Aorta (tissue), 5 donors: ENCODE results near the gene TAF9. TPM values are rescaled to one million over a fixed set of nuclear protein-coding genes. Genes with fewer than 3 reads are reported as not detected.
A peak's percentile ranks its signal among the peaks of the same experiment; 100 is the strongest.

ENCODE experiments used
- ATAC-seq: fragments of 200-7000 bp; cut with Tn5 transposase; one replicate; pipeline ENCODE4 v1.9.1; 2022; ENCODE audit warnings: moderate library complexity; ENCODE audit not compliant: low FRiP score
- DNase-seq, 2 donors: peaks; one replicate each; pipeline ENCODE4 v3.0.0-alpha.2; 2020
- H3K27ac ChIP-seq, 2 donors: one replicate each; pipeline ENCODE4 v1.5.1; 2013; ENCODE audit warnings: low read length in 2 of 2, mild to moderate bottlenecking in 2 of 2, moderate library complexity in 2 of 2, control low read depth in 1 of 2, inconsistent platforms in 1 of 2, low read depth in 1 of 2
- H3K27me3 ChIP-seq, 2 donors: one replicate each; pipeline ENCODE4 v1.6.1; 2013; ENCODE audit warnings: control low read depth in 1 of 2, low read length in 1 of 2, mild to moderate bottlenecking in 1 of 2, moderate library complexity in 1 of 2; ENCODE audit not compliant: insufficient read depth in 2 of 2, control insufficient read depth in 1 of 2
- H3K36me3 ChIP-seq, 2 donors: one replicate each; pipeline ENCODE4 v1.6.1; 2013; ENCODE audit warnings: control low read depth in 1 of 2, low read length in 1 of 2, mild to moderate bottlenecking in 1 of 2; ENCODE audit not compliant: insufficient read depth in 2 of 2, control insufficient read depth in 1 of 2
- H3K4me1 ChIP-seq, 2 donors: one replicate each; pipeline ENCODE4 v1.6.1; 2013; ENCODE audit warnings: low read length in 2 of 2, control low read depth in 1 of 2, mild to moderate bottlenecking in 1 of 2, moderate library complexity in 1 of 2; ENCODE audit not compliant: insufficient read depth in 2 of 2, control insufficient read depth in 1 of 2
- H3K4me3 ChIP-seq, 2 donors: one replicate each; pipeline ENCODE4 v1.5.1; 2013; ENCODE audit warnings: low read length in 2 of 2, control low read depth in 1 of 2, mild to moderate bottlenecking in 1 of 2
- H3K9me3 ChIP-seq: one replicate; pipeline ENCODE4 v1.6.1; 2013; ENCODE audit warnings: mild to moderate bottlenecking, low read length; ENCODE audit not compliant: control insufficient read depth
- WGBS, 2 donors: extraction: QIAGEN DNeasy Blood & Tissue Kit; methylation state at CpG; one replicate each; pipeline ENCODE4 v1.1.7; 2013; 5-methylcytosine and 5-hydroxymethylcytosine counted together
- intact Hi-C, 2 donors: fragments of 100-400 bp; cut with DNase I; formaldehyde crosslinking; loops; one replicate each; pipeline versions ENCODE4 v1.14.2 to v1.15.0; 2022
- long read RNA-seq, 2 donors: library from polyadenylated mRNA; unstranded; transcript quantifications; one replicate each; pipeline ENCODE4 v2.0.0, GENCODE V29; 2020 to 2021
- polyA plus RNA-seq, 2 donors: library from polyadenylated mRNA; stranded (reverse); fragments of 200-250 nt; gene quantifications; one replicate each; pipeline ENCODE4 v1.2.3, GENCODE V29; 2013
- total RNA-seq, 2 donors: library from RNA; stranded (reverse); fragmentation: NEBNext Ultra II Directional; extraction: Animal tissue kit (Norgen Biotek cat#: 25700); gene quantifications; one replicate each; pipeline ENCODE4 v1.2.1, GENCODE V29; 2021
- donor health status: healthy with polysubstance abuse.
- donor health status: Bipolar disorder and iron deficiency.
- donor health status: DM: no; HTN: no; CAD: no.
- donor health status: DM: no; HTN: no; CAD: no.
- donor health status: DM: yes; HTN: yes; CAD: no.

The TAF9 gene, protein sequence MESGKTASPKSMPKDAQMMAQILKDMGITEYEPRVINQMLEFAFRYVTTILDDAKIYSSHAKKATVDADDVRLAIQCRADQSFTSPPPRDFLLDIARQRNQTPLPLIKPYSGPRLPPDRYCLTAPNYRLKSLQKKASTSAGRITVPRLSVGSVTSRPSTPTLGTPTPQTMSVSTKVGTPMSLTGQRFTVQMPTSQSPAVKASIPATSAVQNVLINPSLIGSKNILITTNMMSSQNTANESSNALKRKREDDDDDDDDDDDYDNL
- total RNA-seq (10 to 100 TPM; 28.6 to 33.6 TPM), polyA plus RNA-seq (10 to 100 TPM; 32.3 to 65.2 TPM)
- long read RNA-seq, donor 1, transcript TAF9-201 (3 exons, 1,283 nt), result major isoform, 44 of 51 reads
- long read RNA-seq, donor 1, partial matches to known transcripts, result 0 of 51 reads
- long read RNA-seq, donor 1, other reads (novel, unspliced or antisense), result 0 of 51 reads
- long read RNA-seq, donor 2, transcript TAF9-201 (3 exons, 1,283 nt), result major isoform, 10 of 14 reads
- long read RNA-seq, donor 2, partial matches to known transcripts, result 2 of 14 reads
- long read RNA-seq, donor 2, other reads (novel, unspliced or antisense), result 1 of 14 reads

DNA sequence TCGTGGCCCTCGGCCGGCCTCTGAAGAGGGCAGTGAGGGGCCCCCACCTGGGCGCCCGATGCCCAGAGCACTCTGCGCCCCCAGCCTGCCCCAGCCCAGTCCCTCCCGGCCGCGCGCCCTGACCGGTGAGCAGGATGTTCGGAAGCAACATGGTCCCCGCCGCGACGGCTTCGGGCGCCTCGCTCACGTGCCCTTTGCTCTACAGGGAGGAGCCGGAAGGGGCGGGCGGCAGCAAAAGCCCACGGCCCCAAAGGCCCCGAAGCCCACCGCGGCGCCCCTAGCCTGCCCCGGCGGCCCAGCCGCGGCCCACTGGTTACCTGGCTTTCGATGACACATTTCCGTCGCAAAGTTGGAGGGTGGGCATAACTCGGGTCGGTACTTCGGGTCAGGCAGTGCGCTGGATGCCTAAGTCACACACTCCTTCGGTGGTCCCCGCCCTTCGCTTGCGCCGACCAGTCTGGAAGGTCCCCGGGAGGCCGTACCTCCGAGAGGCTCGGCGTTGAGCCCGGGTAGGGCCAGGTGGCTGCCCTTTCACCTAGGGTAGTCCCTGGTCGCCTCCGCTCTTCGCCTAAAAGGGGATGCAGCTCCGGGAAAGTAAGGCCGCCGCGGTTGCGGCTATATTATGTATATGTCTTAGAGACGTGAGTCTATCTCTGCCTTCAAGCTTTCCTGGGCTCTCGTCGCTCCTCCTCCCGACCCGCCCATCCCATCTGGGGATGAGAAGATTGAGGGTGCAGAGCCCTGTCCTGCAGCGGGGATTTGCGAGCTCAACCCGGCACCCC lies at the start of gene TAF9, which contains the start of the genes AK6 and RAD17:
Gene TAF9, minus strand, starts transcription at position 181 of the 782 bp plus-strand sequence. CDS start 3,783 bp downstream, outside the sequence.
Gene AK6, minus strand, starts transcription at position 181 of the 782 bp plus-strand sequence. Its CDS starts 30 bp downstream, at position 151.
Gene RAD17, plus strand, starts transcription at position 479 of the 782 bp plus-strand sequence. CDS start 2,391 bp downstream, outside the sequence.
- intact Hi-C loops, result loop anchor here (2.0 to 10.0 kb wide), 3 partner anchors 132 to 275 kb away; partner anchors contain the start of gene SLC30A5 (in 2 of the 2)

DNA sequence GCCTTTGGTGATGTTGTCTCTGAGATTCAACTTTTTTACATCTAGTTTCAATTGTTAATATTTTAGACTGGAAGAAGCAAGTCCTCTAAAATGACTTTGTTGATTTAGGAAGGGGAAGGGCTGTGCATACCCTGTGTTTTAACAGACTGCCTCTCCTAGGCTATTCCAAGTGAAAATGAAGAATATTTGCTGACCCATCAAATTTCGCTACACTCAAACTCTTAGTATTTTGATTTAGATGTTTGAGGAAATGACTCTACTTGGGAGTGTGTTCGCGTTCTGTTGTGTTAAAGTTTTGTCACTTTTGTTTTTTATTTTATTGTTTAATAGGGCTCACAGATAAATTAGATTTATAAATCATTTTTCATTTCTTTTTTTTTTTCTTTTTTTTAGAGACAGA lies 49.2 kb upstream of the TAF9 start:
- Histone ChIP-seq H3K27me3 (no peaks in the 10 kb centered on the region), H3K4me1 (no peaks in the 10 kb centered on the region), H3K36me3 (no peaks in the 10 kb centered on the region), H3K9me3 (no peaks in the 10 kb centered on the region), H3K4me3 (no peak overlapping the region), H3K27ac (no peak overlapping the region)
- WGBS, 2 donors, result 64 to 87% methylated on average over 3 of the region's 3 CpGs
- intact Hi-C loops, result no loop called here
- ATAC-seq, result no peak
- DNase-seq, result no peak

More for the DNA sequence above, at the start of gene TAF9, which contains the start of the genes AK6 and RAD17:
- DNase-seq (peak; percentile 95 to 98), ATAC-seq (peak; percentile 99)
- H3K4me3 ChIP-seq, result peak within 1 kb of the TSS; percentile 75 to 82
- peak within 1 kb of the TSS; percentile 41 to 49 for H3K27ac ChIP-seq
- WGBS, 2 donors, result 0 to 1% methylated on average over 64 to 66 of the region's 66 CpGs
- H3K9me3 ChIP-seq, result no peaks in the 10 kb centered on the region
- peaks cover 0 to 6% of the 10 kb centered on the region in 2 donors for H3K4me1 ChIP-seq
- no peaks in the 10 kb centered on the region for H3K27me3 ChIP-seq
- H3K36me3 ChIP-seq, result peaks cover 0 to 2% of the 10 kb centered on the region in 2 donors

DNA sequence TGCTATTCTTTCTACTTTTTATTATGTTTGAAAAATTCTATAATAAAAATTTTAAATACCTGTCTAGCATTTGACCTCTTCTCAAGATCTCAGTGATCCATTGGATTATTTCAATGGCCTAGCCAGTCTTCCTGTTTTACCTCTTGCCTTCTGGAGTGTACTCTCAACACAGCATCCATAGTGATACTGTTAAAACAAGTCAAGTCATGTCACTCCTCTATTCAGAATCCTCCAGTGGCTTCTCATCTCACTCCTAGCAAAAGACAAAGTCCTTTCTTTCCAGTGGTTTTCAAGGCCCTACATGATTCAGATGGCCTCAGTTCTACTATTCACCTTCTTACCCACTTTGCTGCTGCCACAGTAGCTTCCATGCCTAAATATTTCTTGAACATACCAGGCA lies 47.4 kb upstream of the TAF9 start:
- intact Hi-C loops, result no loop called here
- H3K9me3 ChIP-seq, result no peaks in the 10 kb centered on the region
- no peaks in the 10 kb centered on the region for H3K27me3 ChIP-seq
- H3K4me3 ChIP-seq, result no peak overlapping the region
- DNase-seq (no peak), ATAC-seq (no peak)
- no peak overlapping the region for H3K27ac ChIP-seq
- no peaks in the 10 kb centered on the region for H3K36me3 ChIP-seq
- no peaks in the 10 kb centered on the region for H3K4me1 ChIP-seq

DNA sequence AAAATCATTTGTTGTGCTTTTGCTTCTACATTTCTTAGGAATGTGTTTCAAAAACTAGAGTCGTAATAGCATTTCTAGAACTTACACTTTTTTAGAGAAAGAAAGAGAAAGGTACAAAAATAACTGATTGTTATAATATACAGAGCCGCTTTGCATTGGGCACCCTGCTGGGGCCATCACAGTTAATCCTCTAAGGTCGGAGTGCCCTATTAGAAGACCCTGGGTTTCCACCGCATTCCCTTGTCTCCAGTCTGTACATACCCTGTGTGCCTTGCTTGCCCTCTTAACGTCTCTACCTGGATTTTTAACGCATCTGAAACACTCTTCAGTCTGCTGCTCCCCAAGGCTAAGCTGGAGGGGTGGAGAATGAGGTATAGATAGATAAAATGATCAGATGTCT lies 46.9 kb upstream of the TAF9 start:
- no peak for ATAC-seq
- Histone ChIP-seq H3K4me3 (no peak overlapping the region), H3K4me1 (no peaks in the 10 kb centered on the region), H3K27me3 (no peaks in the 10 kb centered on the region), H3K27ac (no peak overlapping the region), H3K9me3 (no peaks in the 10 kb centered on the region), H3K36me3 (no peaks in the 10 kb centered on the region)
- intact Hi-C loops, result no loop called here
- DNase-seq, result no peak
- 86 to 93% methylated on average over 6 of the region's 6 CpGs for WGBS, 2 donors

DNA sequence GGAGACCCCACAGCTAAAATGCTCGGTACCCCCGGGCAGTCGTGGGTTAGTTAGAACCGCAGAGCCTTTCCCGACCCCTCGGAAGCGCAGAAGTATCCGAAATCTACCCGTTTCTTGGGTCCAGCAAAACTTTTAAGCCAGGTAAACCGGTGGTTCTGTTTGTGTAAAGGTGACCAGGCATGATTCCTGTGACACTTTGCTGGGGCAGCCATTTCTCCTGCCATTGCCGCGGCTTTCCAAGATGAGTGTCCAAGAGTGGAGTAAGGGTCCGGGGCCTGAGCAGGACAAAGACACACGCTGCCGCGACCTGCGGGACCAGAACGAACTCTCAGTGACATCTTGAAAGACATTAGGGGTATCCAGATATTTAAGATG lies 46.3 kb upstream of the TAF9 start:
- H3K4me1 ChIP-seq, result no peaks in the 10 kb centered on the region
- H3K36me3 ChIP-seq, result no peaks in the 10 kb centered on the region
- H3K9me3 ChIP-seq, result no peaks in the 10 kb centered on the region
- intact Hi-C loops, result no loop called here
- no peak overlapping the region for H3K27ac ChIP-seq
- no peak overlapping the region for H3K4me3 ChIP-seq
- WGBS, 2 donors, result 62% methylated on average over 18 of the region's 18 CpGs
- DNase-seq, result no peak
- H3K27me3 ChIP-seq, result no peaks in the 10 kb centered on the region
- ATAC-seq, result no peak

DNA sequence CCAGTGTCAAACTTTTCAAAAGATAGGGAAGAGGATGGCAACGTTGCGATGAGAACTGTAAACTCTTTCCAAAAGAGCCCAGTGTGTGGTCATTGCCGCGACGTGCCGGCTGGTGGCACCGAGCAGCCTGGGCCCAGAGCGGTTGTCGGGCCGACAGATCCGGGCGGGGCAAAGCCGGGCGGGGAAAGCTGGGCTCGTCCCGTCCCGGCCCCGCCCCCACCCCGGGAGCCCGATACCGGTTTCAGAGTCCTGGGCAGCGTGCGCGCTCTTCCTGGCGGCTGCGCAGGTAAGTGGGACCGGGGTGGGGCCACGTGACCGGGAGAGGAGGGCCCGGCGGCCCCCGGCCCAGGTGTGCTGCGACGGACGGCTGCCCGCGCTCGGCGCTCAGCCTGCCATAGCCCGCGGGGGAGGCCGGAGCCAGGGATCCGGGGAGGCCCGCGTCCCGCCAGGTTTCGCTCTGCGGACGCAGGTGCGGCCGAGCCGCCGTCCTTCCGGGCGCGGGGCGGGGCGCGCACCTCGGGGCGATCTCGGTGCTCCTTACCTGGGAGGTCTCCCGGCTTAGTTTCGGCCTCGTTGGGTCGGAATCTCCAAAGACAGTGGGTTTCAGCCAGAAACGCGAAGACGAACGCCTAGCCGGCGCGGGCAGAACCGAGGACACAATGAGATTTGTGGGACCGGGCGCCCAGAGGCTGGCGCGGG lies 45.7 kb upstream of the TAF9 start, which contains the start of gene MARVELD2:
Gene MARVELD2, plus strand, starts transcription at position 232 of the 699 bp plus-strand sequence. CDS start 4,270 bp downstream, outside the sequence.
- intact Hi-C loops, result no loop called here
- H3K9me3 ChIP-seq, result no peaks in the 10 kb centered on the region
- WGBS, 2 donors, result 17 to 20% methylated on average over 63 to 78 of the region's 78 CpGs
- no peaks in the 10 kb centered on the region for H3K4me1 ChIP-seq
- peak within 1 kb of the TSS in 1 of 2 donors; percentile 23 for H3K4me3 ChIP-seq
- DNase-seq (peak; percentile 73 to 84), ATAC-seq (peak; percentile 75)
- no peaks in the 10 kb centered on the region for H3K27me3 ChIP-seq
- H3K27ac ChIP-seq, result no peak within 1 kb of the TSS
- H3K36me3 ChIP-seq, result no peaks in the 10 kb centered on the region

DNA sequence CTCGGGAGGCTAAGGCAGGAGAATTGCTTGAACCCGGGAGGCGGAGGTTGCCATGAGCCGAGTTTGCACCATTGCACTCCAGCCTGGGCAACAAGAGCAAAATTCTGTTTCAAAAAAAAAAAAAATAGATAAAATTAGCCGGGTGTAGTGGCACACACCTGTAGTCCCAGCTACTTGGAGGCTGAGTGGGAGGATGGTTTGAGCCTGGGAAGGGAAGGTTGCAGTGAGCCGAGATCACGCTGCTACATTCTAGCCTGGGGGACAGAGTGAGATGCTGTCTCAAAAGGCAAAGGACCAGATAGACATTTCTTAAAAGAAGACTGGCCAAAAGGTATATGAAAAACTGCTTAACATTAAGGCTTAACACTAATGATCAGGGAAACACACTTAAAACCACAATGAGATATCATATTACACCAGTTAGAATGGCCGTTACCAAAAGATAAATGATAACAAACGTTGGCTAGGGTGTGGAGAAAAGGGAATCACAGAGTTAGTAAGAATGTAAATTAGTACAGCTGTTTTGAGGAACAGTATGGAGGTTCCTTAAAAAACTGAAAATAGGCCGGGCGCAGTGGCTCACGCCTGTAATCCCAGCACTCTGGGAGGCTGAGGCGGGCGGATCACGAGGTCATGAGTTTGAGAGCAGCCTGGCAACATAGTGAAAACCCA lies 35.5 kb upstream of the TAF9 start:
- ATAC-seq, result no peak
- peaks cover 2% of the 10 kb centered on the region in 2 donors for H3K36me3 ChIP-seq

More for the DNA sequence above, 35.5 kb upstream of the TAF9 start:
- Histone ChIP-seq H3K9me3 (no peaks in the 10 kb centered on the region), H3K27me3 (no peaks in the 10 kb centered on the region), H3K4me1 (no peaks in the 10 kb centered on the region), H3K27ac (no peak overlapping the region), H3K4me3 (no peak overlapping the region)
- intact Hi-C loops, result no loop called here
- WGBS, 2 donors, result 90 to 93% methylated on average over 14 to 15 of the region's 15 CpGs
- DNase-seq, result no peak
